ENCODE measurements around the gene TMEM240.
"Not testable (repeated sequence)": the region's sequence is repeated elsewhere in the genome, so short reads cannot be mapped to it uniquely, and the experiment has no call there.

The TMEM240 gene

GRCh38 chr1:1485755-1486317, 54.6 kb downstream of the TMEM240 start:
- H3K27ac Mint-ChIP-seq; H3K9me3 Mint-ChIP-seq; H3K27me3 Mint-ChIP-seq; H3K4me3 Mint-ChIP-seq; H3K4me1 Mint-ChIP-seq (ENCODE audit: low read depth): not testable (repeated sequence)
- peaks cover 48% of the 10 kb centered on the region for H3K36me3 Mint-ChIP-seq (ENCODE audit: low read depth)

GRCh38 chr1:1484976-1485750, 55.3 kb downstream of the TMEM240 start:
- not testable (repeated sequence) for H3K9me3 Mint-ChIP-seq; H3K4me3 Mint-ChIP-seq; H3K27me3 Mint-ChIP-seq; H3K4me1 Mint-ChIP-seq (ENCODE audit: low read depth); H3K27ac Mint-ChIP-seq
- peaks cover 47% of the 10 kb centered on the region for H3K36me3 Mint-ChIP-seq (ENCODE audit: low read depth)

Data from stimulated activated naive CD8-positive, alpha-beta T cell treated with anti-CD3 and anti-CD28 coated beads, Interleukin-15, Interleukin-2, amounts not matched to agents 100 ng/mL and 50 ng/mL, for 24 hours (primary cell).